ENCODE results near the gene PRDX4.

The PRDX4 gene

GRCh38 chrX:23705235-23705634 lies 37.9 kb downstream of the PRDX4 start:
- TF ChIP-seq CTCF (IDR thresholded peaks at IDR 0.05; ENCODE audit: low read depth, low read length), result no peak
- peaks cover 10% of the 10 kb centered on the region for H3K27me3 ChIP-seq (ENCODE audit: insufficient read depth, low read depth, severe bottlenecking)
- H3K36me3 ChIP-seq, result peaks cover 6% of the 10 kb centered on the region
- no peaks in the 10 kb centered on the region for H3K9me3 ChIP-seq (ENCODE audit: severe bottlenecking)
- H3K27ac ChIP-seq, result no peak overlapping the region
- DNase-seq, result no peak
- no peak overlapping the region for H3K4me3 ChIP-seq (ENCODE audit: low read depth, low read length)

GRCh38 chrX:23720117-23720677 lies 52.9 kb downstream of the PRDX4 start:
- Histone ChIP-seq H3K9me3 (ENCODE audit: severe bottlenecking) (no peaks in the 10 kb centered on the region), H3K36me3 (peaks cover 3% of the 10 kb centered on the region), H3K27me3 (ENCODE audit: insufficient read depth, low read depth, severe bottlenecking) (peaks cover 9% of the 10 kb centered on the region), H3K4me3 (ENCODE audit: low read depth, low read length) (no peak overlapping the region), H3K27ac (no peak overlapping the region)
- TF ChIP-seq CTCF (IDR thresholded peaks at IDR 0.05; ENCODE audit: low read depth, low read length), result no peak
- no peak for DNase-seq

GRCh38 chrX:23726191-23726590 lies 58.9 kb downstream of the PRDX4 start:
- H3K27ac ChIP-seq, result no peak overlapping the region
- no peaks in the 10 kb centered on the region for H3K9me3 ChIP-seq (ENCODE audit: severe bottlenecking)
- H3K27me3 ChIP-seq (ENCODE audit: insufficient read depth, low read depth, severe bottlenecking), result peaks cover 7% of the 10 kb centered on the region
- TF ChIP-seq CTCF (IDR thresholded peaks at IDR 0.05; ENCODE audit: low read depth, low read length), result no peak
- DNase-seq, result no peak
- peaks cover 5% of the 10 kb centered on the region for H3K36me3 ChIP-seq
- H3K4me3 ChIP-seq (ENCODE audit: low read depth, low read length), result no peak overlapping the region

GRCh38 chrX:23727206-23727605 lies 59.9 kb downstream of the PRDX4 start:
- no peak overlapping the region for H3K27ac ChIP-seq
- no peaks in the 10 kb centered on the region for H3K9me3 ChIP-seq (ENCODE audit: severe bottlenecking)
- H3K36me3 ChIP-seq, result peaks cover 2% of the 10 kb centered on the region
- DNase-seq, result no peak
- H3K4me3 ChIP-seq (ENCODE audit: low read depth, low read length), result no peak overlapping the region
- TF ChIP-seq CTCF (IDR thresholded peaks at IDR 0.05; ENCODE audit: low read depth, low read length), result no peak
- H3K27me3 ChIP-seq (ENCODE audit: insufficient read depth, low read depth, severe bottlenecking), result peaks cover 7% of the 10 kb centered on the region

- Histone ChIP-seq H3K27me3 (ENCODE audit: insufficient read depth, low read depth, severe bottlenecking) (peaks cover 6% of the 10 kb centered on the region), H3K27ac (no peak overlapping the region), H3K36me3 (peaks cover 2% of the 10 kb centered on the region; the same call in 1 of the 2 replicates), H3K9me3 (ENCODE audit: severe bottlenecking) (no peaks in the 10 kb centered on the region), H3K4me3 (ENCODE audit: low read depth, low read length) (no peak overlapping the region)
- no peak for TF ChIP-seq CTCF (IDR thresholded peaks at IDR 0.05; ENCODE audit: low read depth, low read length)
- no peak for DNase-seq
These were observed 61.9 kb downstream of the PRDX4 start for GRCh38 chrX:23729214-23729613.

GRCh38 chrX:23731951-23732350 lies 64.7 kb downstream of the PRDX4 start:
- peaks cover 6% of the 10 kb centered on the region for H3K27me3 ChIP-seq (ENCODE audit: insufficient read depth, low read depth, severe bottlenecking)
- no peak overlapping the region for H3K27ac ChIP-seq
- H3K36me3 ChIP-seq, result peaks cover 2% of the 10 kb centered on the region; the same call in 1 of the 2 replicates
- DNase-seq, result no peak
- TF ChIP-seq CTCF (IDR thresholded peaks at IDR 0.05; ENCODE audit: low read depth, low read length), result no peak
- H3K4me3 ChIP-seq (ENCODE audit: low read depth, low read length), result no peak overlapping the region
- no peaks in the 10 kb centered on the region for H3K9me3 ChIP-seq (ENCODE audit: severe bottlenecking)

Measured in WERI-Rb-1 (cell line).